NCI-H2081 treated with DMSO at 0.1 percent for 48 hours (cell line): ENCODE data around the gene PTPDC1.
A peak's percentile ranks its signal among the peaks of the same experiment; 100 is the strongest.

Source experiments
- DNase-seq: peaks from one replicate; lab custom pipeline; 2025; lab: John Stamatoyannopoulos, UW

PTPDC1 gene

GRCh38 chr9:94140791-94141790 lies 56.8 kb downstream of the PTPDC1 start:
- DNase-seq: no peak

DNA sequence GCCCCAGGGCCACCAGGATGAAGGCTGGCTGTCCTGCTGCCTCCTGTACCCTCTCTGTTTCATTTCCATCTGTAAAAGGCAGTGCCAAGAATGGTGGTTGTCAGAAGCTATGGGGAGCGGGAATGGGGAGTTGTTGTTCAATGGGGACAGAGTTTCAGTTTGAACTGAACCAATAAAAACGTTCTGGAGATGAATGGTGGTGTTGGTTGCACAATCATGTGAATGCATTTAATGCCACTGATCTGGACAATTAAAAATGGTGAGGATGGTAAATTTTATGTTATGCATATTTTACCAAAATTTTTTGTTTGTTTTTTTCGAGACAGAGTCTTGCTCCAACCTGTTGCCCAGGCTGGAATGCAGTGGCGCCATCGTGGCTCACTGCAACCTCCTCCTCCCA lies 58.1 kb downstream of the PTPDC1 start:
- no peak for DNase-seq

DNA sequence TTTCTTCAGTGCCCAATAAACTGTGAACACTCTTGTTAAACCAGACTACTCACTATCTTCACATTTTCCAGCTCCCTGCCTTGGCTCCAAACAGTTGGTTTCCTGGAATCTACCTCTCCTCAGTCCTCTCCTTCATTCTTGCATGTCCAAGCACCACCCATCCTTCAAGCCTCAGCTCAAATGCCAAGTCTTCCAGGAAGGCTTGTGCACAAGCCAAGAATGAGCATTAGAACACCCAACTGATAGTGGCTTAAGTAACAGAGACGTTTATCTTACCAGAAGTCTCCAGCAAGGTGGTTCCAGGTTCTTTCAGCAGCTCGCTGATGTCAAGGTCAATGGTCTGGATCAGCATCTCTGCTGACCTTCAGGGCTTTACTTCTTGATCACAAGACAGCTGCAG lies 60.1 kb downstream of the PTPDC1 start:
- DNase-seq: no peak

- DNase-seq: no peak
Observed at GRCh38 chr9:94145640-94146039, 61.4 kb downstream of the PTPDC1 start.

DNA sequence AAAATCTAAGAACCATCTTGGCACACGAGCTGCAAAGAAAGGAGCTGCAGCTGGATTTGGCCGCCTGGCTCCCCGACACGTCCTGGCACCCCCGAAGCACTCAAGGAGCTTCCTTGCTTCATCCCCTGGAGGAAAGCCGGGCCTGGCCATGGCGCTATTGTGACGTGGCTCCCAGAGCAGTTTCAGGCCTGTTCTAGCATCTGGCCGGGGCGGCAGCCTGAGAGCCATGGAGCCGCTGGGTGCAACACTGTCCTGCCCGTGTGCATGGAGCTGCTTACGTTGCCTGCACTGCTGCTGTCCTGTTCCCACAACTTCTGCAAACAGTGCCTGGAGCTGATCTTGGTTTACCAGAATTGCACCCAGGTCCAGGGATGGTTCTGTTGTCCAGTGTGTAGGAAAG lies 63.5 kb downstream of the PTPDC1 start:
- no peak for DNase-seq

GRCh38 chr9:94148419-94148818 lies 64.2 kb downstream of the PTPDC1 start:
- no peak for DNase-seq

GRCh38 chr9:94149696-94150095 lies 65.4 kb downstream of the PTPDC1 start:
- DNase-seq: no peak

DNA sequence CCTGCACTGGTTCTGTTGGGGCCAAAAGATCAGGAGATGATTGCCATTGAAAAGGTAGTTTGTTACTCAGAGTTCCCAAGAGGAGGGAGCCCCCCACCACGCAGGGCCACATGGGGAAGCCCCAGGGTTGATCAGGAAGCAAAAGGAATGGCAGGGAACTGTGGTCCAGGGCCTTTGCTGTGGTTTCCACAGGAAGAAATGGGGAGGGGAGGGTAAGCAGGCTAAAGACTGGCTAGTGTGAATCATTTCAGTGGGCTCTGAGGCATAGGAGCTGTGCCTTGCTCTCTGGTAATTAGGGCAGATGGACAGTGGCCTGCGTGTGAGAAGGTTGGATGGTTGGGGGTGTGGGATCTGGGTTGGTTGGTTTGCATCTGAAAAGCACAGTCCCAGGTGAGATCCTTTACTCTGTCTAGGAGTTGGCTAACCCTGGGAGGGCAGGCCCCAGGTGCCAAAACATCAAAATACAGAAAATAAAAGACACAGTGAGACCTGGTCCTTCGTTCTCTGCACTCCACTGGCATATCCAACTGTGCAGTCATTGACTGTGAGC lies 66.1 kb downstream of the PTPDC1 start:
- no peak for DNase-seq

GRCh38 chr9:94150890-94151650 lies 66.8 kb downstream of the PTPDC1 start:
- DNase-seq: no peak

- DNase-seq: no peak
Observed at GRCh38 chr9:94153905-94154304, 69.6 kb downstream of the PTPDC1 start.

DNA sequence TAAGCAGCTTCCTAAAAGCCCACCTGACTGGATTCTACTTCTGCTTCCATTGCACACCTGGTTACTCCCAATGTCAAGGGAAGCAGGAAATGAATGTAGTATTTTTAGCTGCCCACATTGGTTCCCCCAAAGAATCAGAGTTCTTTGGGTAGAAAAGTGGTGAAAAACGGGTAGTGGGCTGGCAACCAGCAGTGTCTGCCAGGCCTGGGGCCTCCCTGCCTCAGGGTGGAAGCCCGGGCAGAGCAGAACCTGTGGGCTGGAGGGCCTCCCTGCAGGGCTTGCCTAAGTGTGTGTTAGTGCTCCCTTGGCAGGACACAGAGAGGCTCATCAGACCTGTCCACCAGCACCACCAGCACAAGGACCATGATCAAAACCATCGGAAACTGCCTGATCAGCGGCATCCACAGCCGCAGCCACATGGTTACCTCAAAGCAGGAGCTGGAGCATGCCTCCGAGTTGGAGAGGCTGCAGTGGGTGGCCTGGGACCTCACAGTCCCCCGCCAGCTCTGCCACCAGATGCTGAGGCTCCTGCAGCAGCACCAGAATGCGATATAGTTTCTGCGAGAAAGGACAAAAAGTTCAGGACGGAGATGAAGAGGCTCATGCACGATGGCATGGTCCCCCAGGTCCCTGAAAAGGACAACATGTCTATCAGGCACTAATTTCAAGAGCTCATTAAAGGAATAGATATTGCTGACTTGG lies 72.2 kb downstream of the PTPDC1 start:
- no peak for DNase-seq

- DNase-seq: peak; percentile 55
Observed at GRCh38 chr9:94157050-94157801, 73.0 kb downstream of the PTPDC1 start.
